Neural cell (in vitro differentiated cells): Measurements from ENCODE around the gene MTG1. TPM values are rescaled to one million over a fixed set of nuclear protein-coding genes. Genes with fewer than 3 reads are reported as not detected.

Source experiments
- H2AFZ ChIP-seq: fragments of 200-600, 300-800 bp; sonication (generic), shearing (Covaris generic); 2 replicates; pipeline ENCODE4 v1.6.0; 2014; ENCODE audit warnings: low read depth, mild to moderate bottlenecking, antibody characterized with exemption, low read length, moderate library complexity
- H3F3A ChIP-seq: fragments of 200-600 bp; shearing (Covaris generic); 2 replicates; pipeline ENCODE4 v1.6.1; 2016; ENCODE audit warnings: mild to moderate bottlenecking, moderate library complexity, mixed read lengths, antibody characterized with exemption, low read length; ENCODE audit not compliant: insufficient read depth, poor library complexity, severe bottlenecking
- H3K27ac ChIP-seq: fragments of 200-600, 300-800 bp; sonication (generic), shearing (Covaris generic); 2 replicates; pipeline ENCODE4 v1.5.1; 2014; ENCODE audit warnings: mild to moderate bottlenecking, low read length, moderate library complexity
- H3K27me3 ChIP-seq: fragments of 300-800, 200-600 bp; sonication (generic), shearing (Covaris generic); 2 replicates; pipeline ENCODE4 v1.6.0; 2014; ENCODE audit warnings: mild to moderate bottlenecking, low read depth, low read length, moderate library complexity; ENCODE audit not compliant: insufficient read depth
- H3K36me3 ChIP-seq: fragments of 300-800, 200-600 bp; sonication (generic), shearing (Covaris generic); 2 replicates; pipeline ENCODE4 v1.5.1; 2014; ENCODE audit warnings: mild to moderate bottlenecking, antibody characterized with exemption, low read length, moderate library complexity; ENCODE audit not compliant: insufficient read depth
- H3K4me2 ChIP-seq: fragments of 300-800, 200-600 bp; sonication (generic), shearing (Covaris generic); 2 replicates; pipeline ENCODE4 v1.6.0; 2014; ENCODE audit warnings: mild to moderate bottlenecking, low read length
- H3K4me3 ChIP-seq: fragments of 300-800, 200-600 bp; sonication (generic), shearing (Covaris generic); 2 replicates; pipeline ENCODE4 v1.5.1; 2014; ENCODE audit warnings: mild to moderate bottlenecking, low read length, moderate library complexity
- H3K79me2 ChIP-seq: fragments of 200-600 bp; shearing (Covaris generic); replicated peaks from 2 replicates; pipeline ENCODE4 v1.6.0; 2014; ENCODE audit warnings: mild to moderate bottlenecking, low read length, moderate library complexity; ENCODE audit not compliant: insufficient read depth
- H3K9ac ChIP-seq: fragments of 300-800, 200-600 bp; sonication (generic), shearing (Covaris generic); 2 replicates; pipeline ENCODE4 v1.6.1; 2016; ENCODE audit warnings: mild to moderate bottlenecking, low read length, mixed read lengths
- H3K9me2 ChIP-seq: fragments of 200-600 bp; shearing (Covaris generic); 2 replicates; pipeline ENCODE4 v1.6.1; 2016; ENCODE audit warnings: mild to moderate bottlenecking, low read length, mixed read lengths; ENCODE audit not compliant: insufficient read depth
- H3K9me3 ChIP-seq: fragments of 200-600, 300-800 bp; sonication (generic), shearing (Covaris generic); 2 replicates; pipeline ENCODE4 v1.6.1; 2016; ENCODE audit warnings: mild to moderate bottlenecking, mixed run types, low read length, moderate library complexity, mixed read lengths
- H4K20me1 ChIP-seq: fragments of 200-600 bp; shearing (Covaris generic); 2 replicates; pipeline ENCODE4 v1.6.1; 2016; ENCODE audit warnings: mild to moderate bottlenecking, mixed run types; ENCODE audit not compliant: insufficient read depth
- CTCF ChIP-seq: fragments of 450-650 bp; IDR thresholded peaks from 2 replicates; pipeline ENCODE4 v1.5.1; 2014; ENCODE audit warnings: antibody characterized with exemption, mild to moderate bottlenecking, moderate library complexity; ENCODE audit not compliant: poor library complexity, severe bottlenecking
- EP300 ChIP-seq: fragments of 450-650 bp; conservative IDR thresholded peaks from 2 replicates; pipeline ENCODE4 v1.6.1; 2014; ENCODE audit warnings: antibody characterized with exemption, mild to moderate bottlenecking, moderate library complexity; ENCODE audit not compliant: poor library complexity, severe bottlenecking
- EZH2 ChIP-seq: fragments of 200-600, 300-800 bp; shearing (Covaris generic), sonication (generic); IDR thresholded peaks from 2 replicates; pipeline ENCODE4 v1.6.1; 2014; ENCODE audit warnings: antibody characterized with exemption, low read length, borderline replicate concordance, mild to moderate bottlenecking; ENCODE audit not compliant: insufficient read depth, poor library complexity, severe bottlenecking
- MXI1 ChIP-seq: fragments of 450-650 bp; conservative IDR thresholded peaks from 2 replicates; pipeline ENCODE4 v1.6.1; 2014; ENCODE audit warnings: antibody characterized with exemption, mild to moderate bottlenecking; ENCODE audit not compliant: poor library complexity, severe bottlenecking
- POLR2AphosphoS5 ChIP-seq: IDR thresholded peaks from 2 replicates; pipeline ENCODE4 v1.6.1; 2012
- RAD21 ChIP-seq: fragments of 450-650 bp; conservative IDR thresholded peaks from 2 replicates; pipeline ENCODE4 v1.6.1; 2014; ENCODE audit warnings: antibody characterized with exemption, mild to moderate bottlenecking, moderate library complexity
- REST ChIP-seq: IDR thresholded peaks from 2 replicates; pipeline ENCODE4 v1.6.1; 2012; ENCODE audit warnings: borderline replicate concordance
- SMC3 ChIP-seq: fragments of 450-650 bp; conservative IDR thresholded peaks from 2 replicates; pipeline ENCODE4 v1.6.1; 2014; ENCODE audit warnings: antibody characterized with exemption, mild to moderate bottlenecking, moderate library complexity; ENCODE audit not compliant: poor library complexity
- TAF1 ChIP-seq: IDR thresholded peaks from 2 replicates; pipeline ENCODE4 v1.6.1; 2012; ENCODE audit warnings: low read depth
- polyA plus RNA-seq: library from polyadenylated mRNA; depleted of rRNA; stranded (reverse); fragments of >200 nt; gene quantifications from 2 replicates; pipeline ENCODE4 v1.2.3, GENCODE V29; 2014

Gene MTG1
- polyA plus RNA-seq, 1 donor from 2014 or later = 52.3 TPM

- no peaks in the 10 kb centered on the region for H4K20me1 ChIP-seq
- no peak overlapping the region for H3K27ac ChIP-seq
- no peaks in the 10 kb centered on the region for H3K9me3 ChIP-seq
- no peaks in the 10 kb centered on the region for H3K36me3 ChIP-seq
- H3K9me2 ChIP-seq = no peaks in the 10 kb centered on the region
- no peak overlapping the region for H2AFZ ChIP-seq
- H3K9ac ChIP-seq = no peak overlapping the region
- no peak overlapping the region for H3K4me3 ChIP-seq
- H3F3A ChIP-seq = no peaks in the 10 kb centered on the region
- H3K27me3 ChIP-seq = no peaks in the 10 kb centered on the region
- H3K79me2 ChIP-seq = peaks cover 14% of the 10 kb centered on the region
- no peak overlapping the region for H3K4me2 ChIP-seq
- no peak for TF ChIP-seq POLR2AphosphoS5
These were observed 9.4 kb downstream of the MTG1 start for GRCh38 chr10:133403359-133403758.

- Histone ChIP-seq H3K4me2 (no peak overlapping the region), H3K9me3 (no peaks in the 10 kb centered on the region), H2AFZ (no peak overlapping the region), H3K9ac (no peak overlapping the region), H3K27me3 (no peaks in the 10 kb centered on the region), H3K9me2 (no peaks in the 10 kb centered on the region), H3K27ac (no peak overlapping the region), H3F3A (no peaks in the 10 kb centered on the region), H3K79me2 (peaks cover 16% of the 10 kb centered on the region), H3K36me3 (no peaks in the 10 kb centered on the region), H4K20me1 (no peaks in the 10 kb centered on the region), H3K4me3 (no peak overlapping the region)
- TF ChIP-seq MXI1 (no peak), RAD21 (no peak), EZH2 (no peak), POLR2AphosphoS5 (no peak), REST (no peak), CTCF (no peak), TAF1 (no peak), SMC3 (no peak), EP300 (no peak)
These were observed 9.8 kb downstream of the MTG1 start for GRCh38 chr10:133403784-133404183.

GRCh38 chr10:133405272-133405671, 11.3 kb downstream of the MTG1 start:
- Histone ChIP-seq H3K36me3 (peaks cover 8% of the 10 kb centered on the region), H3K79me2 (peaks cover 25% of the 10 kb centered on the region), H3K27ac (no peak overlapping the region), H3K27me3 (no peaks in the 10 kb centered on the region), H3K4me3 (no peak overlapping the region), H3K9me3 (no peaks in the 10 kb centered on the region), H4K20me1 (no peaks in the 10 kb centered on the region), H2AFZ (no peak overlapping the region), H3K4me2 (no peak overlapping the region), H3F3A (no peaks in the 10 kb centered on the region), H3K9ac (no peak overlapping the region), H3K9me2 (no peaks in the 10 kb centered on the region)
- TF ChIP-seq SMC3 = no peak
- no peak for TF ChIP-seq MXI1
- no peak for TF ChIP-seq REST
- TF ChIP-seq TAF1 = no peak
- no peak for TF ChIP-seq POLR2AphosphoS5
- no peak for TF ChIP-seq RAD21
- no peak for TF ChIP-seq EP300
- TF ChIP-seq EZH2 = no peak
- no peak for TF ChIP-seq CTCF
